Stimulated activated naive CD4-positive, alpha-beta T cell (primary cell): ENCODE measurements around the gene DAPP1.

Source experiments
- DNase-seq, 6 experiments: peaks; one replicate each; lab custom pipeline; 2025; lab: John Stamatoyannopoulos, UW

Gene DAPP1

GRCh38 chr4:99915449-99915848, 98.8 kb downstream of the DAPP1 start:
- DNase-seq: no peak

DNA sequence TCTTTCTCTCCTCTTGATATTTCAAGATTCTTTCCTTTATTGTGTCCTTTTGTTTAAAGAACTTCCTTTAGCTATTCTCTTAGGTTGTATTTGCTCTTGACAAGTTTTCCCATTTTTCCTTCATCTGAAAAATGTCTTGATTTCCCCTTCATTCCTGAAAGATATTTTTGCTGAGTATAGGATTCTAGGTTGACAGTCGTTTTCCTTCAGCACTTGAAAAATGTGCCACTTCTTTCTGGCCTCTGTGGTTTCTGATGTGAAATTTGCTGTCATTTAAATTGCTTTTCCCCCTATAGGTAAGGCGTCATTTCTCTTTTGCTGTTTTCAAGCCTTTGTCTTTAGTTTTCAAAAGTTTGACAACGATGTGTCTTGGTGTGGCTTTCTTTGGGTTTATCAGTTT, 100.9 kb downstream of the DAPP1 start:
- no peak for DNase-seq

- no peak for DNase-seq
Observed at GRCh38 chr4:99918656-99919055, 102.0 kb downstream of the DAPP1 start.
